Measurements from ENCODE around the gene TBC1D17.

- TF ChIP-seq CTCF (IDR thresholded peaks at IDR 0.05; ENCODE audit: low read depth, low read length): no peak
- no peak for TF ChIP-seq EZH2phosphoT487 (IDR thresholded peaks at IDR 0.05; ENCODE audit: low read depth)
Observed at GRCh38 chr19:49844138-49845095, 33.1 kb upstream of the TBC1D17 start.
